H7 (cell line): Measurements from ENCODE around the gene PPOX. TPM values are rescaled to one million over a fixed set of nuclear protein-coding genes. Genes with fewer than 3 reads are reported as not detected.

Source experiments
- DNase-seq: peaks from one replicate; pipeline ENCODE4 v3.0.0; 2012
- H3K27me3 ChIP-seq: 2 replicates; pipeline ENCODE4 v1.6.0; 2011; ENCODE audit warnings: mild to moderate bottlenecking, low read length; ENCODE audit not compliant: control insufficient read depth, insufficient read depth
- H3K36me3 ChIP-seq: replicated peaks from 2 replicates; pipeline ENCODE4 v1.5.1; 2011; ENCODE audit warnings: low read length; ENCODE audit not compliant: control insufficient read depth, insufficient read depth
- H3K4me3 ChIP-seq: 2 replicates; pipeline ENCODE4 v1.5.1; 2011; ENCODE audit warnings: low read depth, mild to moderate bottlenecking, control low read depth, low read length, moderate library complexity; ENCODE audit not compliant: insufficient read depth
- total RNA-seq: library from RNA; depleted of rRNA; stranded (reverse); fragments of >200 nt; shearing (Covaris generic); gene quantifications from 2 replicates; pipeline ENCODE4 v1.2.3, GENCODE V29; 2014

PPOX gene
- total RNA-seq, 1 experiment from 2014 or later: 57.3 TPM

DNA sequence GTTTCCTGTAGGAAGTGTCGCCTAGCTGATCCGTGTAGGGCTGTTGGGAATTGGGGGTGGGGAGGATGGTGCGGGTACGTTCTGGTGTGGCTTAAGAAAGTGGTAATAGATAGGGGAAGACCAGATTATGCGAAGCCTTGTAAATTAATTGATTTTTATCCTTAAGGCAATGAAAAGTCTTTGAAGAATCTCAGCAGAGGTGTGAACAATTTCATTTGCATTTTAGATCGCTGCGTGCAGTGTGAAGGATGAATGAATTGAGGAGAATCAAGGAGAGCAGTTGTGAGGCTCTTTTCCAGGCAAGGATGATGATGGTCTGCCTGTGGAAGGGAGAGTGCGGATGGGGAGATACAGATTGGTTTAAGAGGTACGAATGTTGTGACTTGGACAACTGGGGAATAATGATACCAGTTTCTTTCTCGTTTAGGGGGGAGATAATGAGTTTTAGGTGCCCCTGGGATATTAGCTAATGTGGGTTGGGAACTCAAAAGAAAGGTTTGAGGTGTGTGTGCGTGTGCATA is 32.9 kb upstream of the PPOX start:
- Histone ChIP-seq H3K27me3 (no peaks in the 10 kb centered on the region), H3K36me3 (peaks cover 3% of the 10 kb centered on the region), H3K4me3 (peak overlapping the region; percentile 74)
- peak; percentile 33 for DNase-seq

DNA sequence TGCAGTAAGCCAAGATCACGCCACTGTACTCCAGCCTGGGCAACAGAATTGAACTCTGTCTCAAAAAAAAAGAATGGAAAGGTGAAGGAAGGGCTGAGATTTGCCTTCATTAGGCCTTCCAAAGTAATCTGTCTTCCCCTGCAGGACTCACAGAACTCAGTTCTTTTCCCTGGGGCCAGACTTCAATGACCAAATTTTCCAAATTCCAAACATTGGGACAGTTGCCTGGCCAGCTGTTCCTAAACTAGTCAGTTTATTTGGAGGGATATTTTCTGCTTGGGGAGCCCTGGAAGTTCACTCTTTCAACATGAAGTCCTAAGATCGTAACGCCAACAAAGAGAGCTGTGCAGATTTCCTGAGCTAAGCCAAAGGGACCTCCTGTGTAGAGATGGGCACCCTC is 28.3 kb upstream of the PPOX start:
- Histone ChIP-seq H3K27me3 (no peaks in the 10 kb centered on the region), H3K4me3 (no peak overlapping the region), H3K36me3 (no peaks in the 10 kb centered on the region)
- DNase-seq: no peak

DNA sequence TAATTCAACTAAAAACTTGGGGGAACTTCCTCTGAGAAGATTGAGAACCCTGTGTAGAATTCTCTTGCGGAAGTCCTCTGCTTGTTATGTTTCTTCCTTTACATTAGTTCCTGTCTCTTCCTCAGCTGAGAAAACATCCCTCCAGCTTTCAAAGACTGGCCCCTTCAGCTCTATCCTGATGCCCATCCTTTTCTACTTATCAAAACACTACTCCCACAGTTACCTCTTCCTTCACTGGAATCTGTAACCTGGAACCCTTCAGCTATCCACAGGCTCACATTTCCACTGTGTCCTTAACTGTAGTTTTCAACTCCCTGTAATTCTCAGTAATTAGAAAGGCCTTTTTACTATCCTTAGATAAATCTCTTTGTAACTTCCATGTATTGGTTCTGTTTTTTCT is 27.8 kb upstream of the PPOX start:
- Histone ChIP-seq H3K4me3 (no peak overlapping the region), H3K27me3 (no peaks in the 10 kb centered on the region), H3K36me3 (no peaks in the 10 kb centered on the region)
- DNase-seq: no peak

DNA sequence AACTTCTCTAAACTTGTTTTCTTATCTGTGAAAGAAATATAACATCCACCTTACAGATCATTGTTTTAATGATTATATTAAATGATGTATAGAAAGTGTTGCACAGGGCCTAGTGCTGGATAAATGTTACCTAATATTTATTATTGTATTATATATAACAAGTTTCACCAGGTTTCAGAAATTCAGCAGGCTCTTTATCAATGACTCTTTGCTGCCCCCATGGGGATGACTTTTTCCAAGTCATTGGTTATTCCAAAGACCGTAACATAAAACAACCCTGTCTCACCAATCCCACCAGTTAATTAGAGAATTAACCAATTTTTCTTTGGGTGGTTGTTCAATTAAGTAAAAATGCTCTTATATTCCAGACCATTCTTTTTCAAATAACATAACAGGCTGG is 26.5 kb upstream of the PPOX start:
- H3K27me3 ChIP-seq: no peaks in the 10 kb centered on the region
- no peak overlapping the region for H3K4me3 ChIP-seq
- DNase-seq: peak; percentile 70
- H3K36me3 ChIP-seq: no peaks in the 10 kb centered on the region

DNA sequence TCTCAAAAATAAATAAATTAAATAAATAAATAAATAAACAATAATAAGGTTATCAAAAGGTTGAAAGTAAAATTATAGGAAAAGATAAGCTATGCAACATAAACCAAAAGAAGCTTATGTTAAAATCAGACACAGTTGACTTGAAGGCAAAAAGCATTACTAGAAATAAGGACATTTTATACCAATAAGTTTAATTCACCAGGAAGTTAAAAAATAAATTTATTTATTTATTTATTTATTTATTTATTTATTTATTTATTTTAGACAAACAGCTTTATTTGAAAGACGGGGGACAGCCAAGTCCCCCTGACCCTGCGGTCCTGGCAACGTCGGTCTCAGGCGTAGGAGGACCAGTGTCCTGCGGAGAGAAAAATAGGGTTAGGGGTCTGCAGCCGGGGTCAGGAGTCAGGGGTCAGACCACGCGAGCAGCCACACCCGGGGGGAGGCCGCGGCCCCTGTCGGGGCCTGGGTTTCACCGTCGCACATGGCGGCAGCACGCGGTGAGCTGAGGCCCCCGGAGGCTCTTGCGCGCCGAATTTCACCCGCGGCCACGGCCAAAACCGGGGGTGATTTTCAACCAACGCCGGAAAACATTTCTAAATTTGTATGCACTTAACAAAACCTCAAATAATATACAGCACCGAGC is 25.3 kb upstream of the PPOX start:
- H3K27me3 ChIP-seq: no peaks in the 10 kb centered on the region
- no peaks in the 10 kb centered on the region for H3K36me3 ChIP-seq
- no peak overlapping the region for H3K4me3 ChIP-seq
- no peak for DNase-seq

DNA sequence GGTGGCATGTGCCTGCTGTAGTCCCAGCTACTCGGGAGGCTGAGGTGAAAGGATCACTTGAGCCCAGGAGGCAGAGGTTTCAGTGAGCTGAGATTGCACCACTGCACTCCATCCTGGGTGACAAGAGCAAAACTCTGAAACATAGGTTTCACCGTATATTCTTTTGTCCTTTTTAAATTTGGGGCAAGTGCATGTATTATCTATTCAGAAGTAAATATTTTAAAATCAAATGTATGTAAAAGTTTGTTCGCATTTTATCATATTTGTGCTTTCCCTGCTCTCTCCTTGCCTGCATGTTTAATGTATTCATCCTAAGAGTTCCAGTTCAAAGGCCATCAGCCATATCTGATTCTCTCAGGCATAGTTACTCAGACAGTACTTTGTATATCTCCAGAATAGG is 20.4 kb upstream of the PPOX start:
- no peak for DNase-seq
- H3K27me3 ChIP-seq: no peaks in the 10 kb centered on the region
- H3K4me3 ChIP-seq: no peak overlapping the region
- H3K36me3 ChIP-seq: no peaks in the 10 kb centered on the region

DNA sequence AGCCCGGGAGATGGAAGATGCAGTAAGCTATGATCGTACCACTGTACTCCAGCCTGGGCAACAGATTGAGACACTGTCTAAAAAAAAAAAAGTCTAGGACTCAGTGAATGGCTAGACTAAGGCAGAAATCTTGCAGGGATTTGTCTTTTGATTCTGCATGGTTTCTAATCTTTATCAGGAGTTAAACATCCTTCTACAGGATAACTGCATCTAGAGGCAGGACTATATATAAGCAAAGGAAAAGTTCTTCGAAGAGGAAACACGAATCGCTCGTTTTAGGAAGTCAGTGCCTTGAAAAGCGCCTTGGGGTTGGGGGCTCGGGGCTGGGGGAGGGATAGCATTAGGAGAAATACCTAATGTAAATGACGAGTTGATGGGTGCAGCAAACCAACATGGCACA is 13.1 kb upstream of the PPOX start:
- no peaks in the 10 kb centered on the region for H3K27me3 ChIP-seq
- no peaks in the 10 kb centered on the region; the same call in 1 of the 2 replicates for H3K36me3 ChIP-seq
- DNase-seq: peak; percentile 49
- peak overlapping the region; percentile 80 for H3K4me3 ChIP-seq

DNA sequence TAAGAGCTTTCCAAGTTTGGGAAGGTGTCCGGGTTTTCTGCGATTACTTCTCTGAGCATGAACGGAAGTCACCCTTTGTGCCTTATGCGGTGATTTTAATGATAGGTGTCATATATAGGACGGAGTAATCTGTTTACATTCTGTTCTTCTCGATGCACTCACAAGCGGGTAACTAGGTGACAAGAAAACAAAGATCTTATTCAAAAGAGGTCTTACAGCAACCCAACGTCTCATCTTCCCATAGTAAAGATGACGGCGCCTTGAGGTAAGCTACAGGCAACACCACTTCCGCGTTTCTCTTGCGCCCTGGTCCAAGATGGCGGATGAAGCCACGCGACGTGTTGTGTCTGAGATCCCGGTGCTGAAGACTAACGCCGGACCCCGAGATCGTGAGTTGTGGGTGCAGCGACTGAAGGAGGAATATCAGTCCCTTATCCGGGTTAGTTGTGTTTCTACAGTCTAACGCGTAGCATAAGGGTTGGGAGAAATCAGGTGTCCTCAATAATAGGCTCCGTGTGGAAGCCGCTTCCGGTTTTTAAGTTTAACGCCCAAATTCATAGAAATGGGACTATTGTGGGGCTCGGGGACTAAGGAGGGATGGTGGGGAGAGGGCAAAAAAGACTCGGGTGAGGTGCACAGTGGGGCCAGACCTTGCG is 12.4 kb upstream of the PPOX start, which contains the start of gene UFC1:
TSS of gene UFC1 (plus strand) at position 297 of the 656 bp plus-strand sequence. CDS start at position 317, 20 bp downstream.
- H3K36me3 ChIP-seq: no peaks in the 10 kb centered on the region; the same call in 1 of the 2 replicates
- H3K27me3 ChIP-seq: no peaks in the 10 kb centered on the region

DNA sequence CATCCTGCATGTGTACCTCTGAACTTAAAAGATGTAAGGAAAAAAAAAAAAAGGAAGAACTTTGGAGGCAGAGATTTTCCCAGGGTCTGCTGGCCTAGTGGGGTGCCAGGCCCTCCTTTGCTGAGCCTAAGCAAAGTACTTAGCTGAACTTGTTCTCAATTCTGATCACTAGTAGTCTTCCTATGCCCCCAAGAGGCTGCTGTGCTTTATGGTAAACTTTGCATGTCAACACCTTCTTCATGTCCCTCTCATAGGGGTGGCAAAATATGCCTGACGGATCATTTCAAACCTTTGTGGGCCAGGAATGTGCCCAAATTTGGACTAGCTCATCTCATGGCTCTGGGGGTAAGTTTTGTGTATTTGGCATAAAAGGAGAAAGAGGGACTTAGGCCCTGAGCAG is 8.4 kb upstream of the PPOX start:
- peaks cover 9% of the 10 kb centered on the region for H3K36me3 ChIP-seq
- H3K4me3 ChIP-seq: no peak overlapping the region
- no peak for DNase-seq
- H3K27me3 ChIP-seq: no peaks in the 10 kb centered on the region

More for the DNA sequence above, 12.4 kb upstream of the PPOX start, which contains the start of gene UFC1:
- peak; percentile 82 for DNase-seq
- H3K4me3 ChIP-seq: peak within 1 kb of the TSS; percentile 80

DNA sequence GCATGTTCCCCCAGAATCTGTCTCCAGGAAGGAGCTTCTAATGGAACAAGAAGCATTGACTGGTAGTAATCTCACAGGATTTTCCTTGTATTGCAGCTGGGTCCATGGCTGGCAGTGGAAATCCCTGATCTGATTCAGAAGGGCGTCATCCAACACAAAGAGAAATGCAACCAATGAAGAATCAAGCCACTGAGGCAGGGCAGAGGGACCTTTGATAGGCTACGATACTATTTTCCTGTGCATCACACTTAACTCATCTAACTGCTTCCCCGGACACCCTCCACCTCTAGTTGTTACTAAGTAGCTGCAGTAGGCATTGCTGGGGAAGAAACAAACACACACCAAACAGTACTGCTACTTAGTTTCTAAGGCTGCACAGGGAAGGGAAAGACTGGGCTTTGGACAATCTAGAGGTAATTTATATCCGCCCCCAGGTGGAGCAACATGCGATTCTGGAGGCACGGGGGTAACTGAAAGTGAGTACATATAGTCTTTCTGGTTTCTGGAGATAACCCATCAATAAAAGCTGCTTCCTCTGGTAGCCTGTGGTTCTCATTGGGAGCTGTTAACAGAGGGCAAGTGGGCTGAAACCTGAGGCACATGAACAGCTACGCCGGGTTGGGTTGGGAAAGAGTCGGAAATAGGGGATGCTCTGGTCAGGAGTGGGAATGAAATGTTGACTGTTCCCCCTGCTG is 7.8 kb upstream of the PPOX start:
- Histone ChIP-seq H3K4me3 (peak overlapping the region; percentile 91), H3K36me3 (peaks cover 9% of the 10 kb centered on the region), H3K27me3 (no peaks in the 10 kb centered on the region)
- DNase-seq: no peak

DNA sequence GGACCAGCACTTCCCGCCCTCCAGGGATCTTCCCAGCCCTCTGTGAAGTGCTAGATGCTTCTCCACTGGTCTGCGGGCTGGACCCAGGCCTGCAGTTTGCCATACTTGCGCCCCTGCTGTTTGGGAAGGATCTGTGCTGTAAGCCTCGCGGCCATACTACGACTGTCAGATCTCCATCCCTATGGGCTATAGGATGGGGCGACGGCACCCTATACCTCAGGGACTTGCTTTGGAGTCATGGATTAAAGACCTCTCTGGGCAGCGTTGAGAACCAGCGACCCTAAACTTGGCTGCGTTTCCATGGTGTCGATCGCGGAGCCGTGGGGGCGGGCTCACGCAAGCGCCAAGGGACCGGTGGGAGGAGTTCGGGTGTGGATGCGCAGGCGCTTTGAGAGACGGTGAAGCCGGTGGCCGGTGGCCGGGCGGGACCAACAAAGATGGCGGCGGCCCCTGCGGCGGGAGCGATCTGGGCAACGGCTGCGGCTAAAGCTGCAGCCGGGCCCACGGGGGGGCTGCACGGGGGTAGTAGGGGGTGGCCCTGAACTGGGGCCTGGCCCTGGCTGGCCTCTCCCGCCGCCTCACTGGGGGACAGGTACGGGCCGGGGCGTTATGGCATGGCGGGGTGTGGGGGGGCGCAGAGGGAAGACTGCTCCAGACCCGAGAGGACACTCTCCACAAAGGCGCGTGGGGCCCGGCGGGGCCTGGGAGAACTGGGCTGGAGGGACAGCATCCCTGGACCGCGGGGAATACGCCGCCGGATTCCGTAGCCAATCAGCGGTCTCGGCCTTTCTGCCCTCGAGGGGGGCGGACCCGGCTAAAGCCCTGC is 6.9 kb upstream of the PPOX start, which contains the start of gene USP21:
TSS of gene USP21 (plus strand) at position 414 of the 826 bp plus-strand sequence. CDS start 1,141 bp downstream, outside the sequence.
- Histone ChIP-seq H3K27me3 (no peaks in the 10 kb centered on the region), H3K36me3 (peaks cover 12% of the 10 kb centered on the region), H3K4me3 (peak within 1 kb of the TSS; percentile 91)
- DNase-seq: peak; percentile 98

DNA sequence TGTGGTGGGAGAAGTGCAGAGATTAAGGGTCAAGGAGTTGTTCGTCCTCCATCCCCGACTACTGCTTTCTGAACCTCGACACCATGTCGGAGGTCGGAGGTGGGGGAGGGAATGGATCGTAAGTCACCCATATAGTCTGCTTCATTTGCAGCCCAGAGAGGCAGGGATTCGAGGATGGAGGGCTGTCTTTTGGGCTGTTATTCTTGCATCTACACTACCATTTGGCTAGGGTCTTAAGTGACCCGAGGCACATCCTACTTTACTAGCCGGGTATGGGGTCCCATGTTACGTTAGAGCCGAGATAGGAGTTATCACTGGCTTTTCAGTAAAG is 6.3 kb upstream of the PPOX start:
- Histone ChIP-seq H3K4me3 (peak overlapping the region; percentile 91), H3K27me3 (no peaks in the 10 kb centered on the region), H3K36me3 (peaks cover 16% of the 10 kb centered on the region)
- no peak for DNase-seq

DNA sequence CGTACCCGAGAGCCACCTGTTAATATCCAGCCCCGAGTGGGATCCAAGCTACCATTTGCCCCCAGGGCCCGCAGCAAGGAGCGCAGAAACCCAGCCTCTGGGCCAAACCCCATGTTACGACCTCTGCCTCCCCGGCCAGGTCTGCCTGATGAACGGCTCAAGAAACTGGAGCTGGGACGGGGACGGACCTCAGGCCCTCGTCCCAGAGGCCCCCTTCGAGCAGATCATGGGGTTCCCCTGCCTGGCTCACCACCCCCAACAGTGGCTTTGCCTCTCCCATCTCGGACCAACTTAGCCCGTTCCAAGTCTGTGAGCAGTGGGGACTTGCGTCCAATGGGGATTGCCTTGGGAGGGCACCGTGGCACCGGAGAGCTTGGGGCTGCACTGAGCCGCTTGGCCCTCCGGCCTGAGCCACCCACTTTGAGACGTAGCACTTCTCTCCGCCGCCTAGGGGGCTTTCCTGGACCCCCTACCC is 5.5 kb upstream of the PPOX start:
- Histone ChIP-seq H3K4me3 (no peak overlapping the region), H3K36me3 (peaks cover 17% of the 10 kb centered on the region), H3K27me3 (no peaks in the 10 kb centered on the region)
- DNase-seq: no peak

DNA sequence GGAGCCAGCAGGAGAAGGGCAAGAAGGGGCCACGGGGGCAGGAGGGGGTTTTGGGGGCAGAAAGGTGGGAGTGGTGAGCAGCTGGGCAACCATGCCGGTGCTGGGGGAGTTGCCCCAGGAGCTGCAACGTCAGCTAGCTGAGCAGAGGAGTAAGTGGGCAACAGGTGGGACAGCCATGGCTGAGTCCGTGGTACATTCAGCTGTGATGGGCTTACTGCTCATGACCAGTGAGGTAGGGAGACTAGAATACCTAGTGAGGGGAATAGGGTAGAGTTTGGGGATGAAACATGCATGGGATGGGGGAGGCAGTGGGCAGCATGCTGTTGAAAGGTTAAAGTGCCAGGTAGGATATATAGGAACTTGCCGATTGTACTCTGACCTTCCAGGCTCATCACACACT is 4.6 kb upstream of the PPOX start:
- DNase-seq: no peak
- H3K36me3 ChIP-seq: peaks cover 17% of the 10 kb centered on the region
- no peak overlapping the region for H3K4me3 ChIP-seq
- H3K27me3 ChIP-seq: no peaks in the 10 kb centered on the region
